ENCODE results near the gene IDUA. TPM values are rescaled to one million over a fixed set of nuclear protein-coding genes. Genes with fewer than 3 reads are reported as not detected.

Gene IDUA
- total and polyA plus RNA-seq, 10 of the 15 experiments (the other 5 are each of a cell fraction or from before 2014, with no cell fraction given): 0.05 to 7.6 (median 1.4) TPM; not detected in 1

GRCh38 chr4:958314-958665 is 28.6 kb upstream of the IDUA start:
- SMC1A ChIA-PET (ENCODE audit: uncharacterized antibody, unreplicated experiment): interaction anchor here (0.6 kb wide), 1 partner anchor 21 kb away, joined by 3 read pairs; no protein-coding TSS in a partner anchor
- ATAC-seq (no peak), FAIRE-seq (no peak), DNase-seq (ENCODE audit: low read depth, low spot score) (no peak)
- Histone ChIP-seq H3K79me2 (ENCODE audit: control insufficient read depth, insufficient read depth, low read length) (no peaks in the 10 kb centered on the region), H4K20me1 (ENCODE audit: control insufficient read depth, insufficient read depth) (no peaks in the 10 kb centered on the region), H2AFZ (ENCODE audit: control insufficient read depth, low read depth, low read length) (no peak overlapping the region), H3K9ac (ENCODE audit: control insufficient read depth, insufficient read depth, low read length) (no peak overlapping the region), H3K4me1 (ENCODE audit: control insufficient read depth, insufficient read depth, low read length) (no peaks in the 10 kb centered on the region), H3K4me2 (ENCODE audit: control insufficient read depth, insufficient read depth) (no peak overlapping the region), H3K9me3 (replicated peaks; ENCODE audit: control insufficient read depth, insufficient read depth, low read length) (no peaks in the 10 kb centered on the region), H3K4me3 (no peak overlapping the region), H3K27ac (ENCODE audit: control insufficient read depth, insufficient read depth) (no peak overlapping the region), H3K27me3 (replicated peaks in 1 of 2; ENCODE audit: control insufficient read depth in 2 of 2, insufficient read depth in 2 of 2, low read length in 1 of 2) (no peaks in the 10 kb centered on the region), H3K36me3 (ENCODE audit: control insufficient read depth in 2 of 2, insufficient read depth in 2 of 2, low read length in 1 of 2) (no peaks in the 10 kb centered on the region; a peak in 1 of 4 replicates)
- CTCF ChIA-PET: no interaction called here
- TF ChIP-seq MAX (IDR thresholded peaks at IDR 0.05; ENCODE audit: low read depth, low read length) (no peak), RB1 (IDR thresholded peaks at IDR 0.05; ENCODE audit: borderline replicate concordance) (no peak), SMAD5 (IDR thresholded peaks at IDR 0.05; ENCODE audit: low read depth) (no peak), ZBTB40 (IDR thresholded peaks at IDR 0.05; ENCODE audit: borderline replicate concordance) (no peak), JUNB (IDR thresholded peaks at IDR 0.05) (no peak), SMAD1 (IDR thresholded peaks at IDR 0.05; ENCODE audit: low read depth, partially characterized antibody) (no peak), MTA3 (IDR thresholded peaks at IDR 0.05; ENCODE audit: borderline replicate concordance, low read length) (no peak), BHLHE40 (IDR thresholded peaks at IDR 0.05; ENCODE audit: borderline replicate concordance in 1 of 2, low read depth in 2 of 2, low read length in 1 of 2) (no peak), TCF7 (IDR thresholded peaks at IDR 0.05; ENCODE audit: borderline replicate concordance) (no peak), MEF2A (IDR thresholded peaks at IDR 0.05; ENCODE audit: insufficient read depth, low read depth, low read length) (no peak), CBX5 (IDR thresholded peaks at IDR 0.05; ENCODE audit: low read depth) (no peak), RCOR1 (conservative IDR thresholded peaks at IDR 0.05; ENCODE audit: low read depth, low read length) (no peak), USF1 (IDR thresholded peaks at IDR 0.05; ENCODE audit: borderline replicate concordance, extremely low read length, insufficient read depth, low read depth, low read length) (no peak), HDAC2 (IDR thresholded peaks at IDR 0.05) (no peak), POLR2A (IDR thresholded peaks at IDR 0.05; ENCODE audit: low read depth, low read length) (no peak)
- WGBS (ENCODE audit: insufficient coverage, insufficient replicate concordance, low lambda C conversion rate, missing lambda C conversion rate): 75% methylated on average over 15 of the region's 17 CpGs
- RAD21 ChIA-PET (ENCODE audit: unreplicated experiment): no interaction called here
- POLR2A ChIA-PET: no interaction called here
- in situ Hi-C loops (cut with MboI) (no loop called here), intact Hi-C loops (cut with micrococcal nuclease; ENCODE audit: unreplicated experiment) (no loop called here)
- no TSS peak for BruUV-seq (replicated peaks)

Data from GM12878 (cell line).